ENCODE measurements around the gene GSTT4.
"Not testable (repeated sequence)": the region's sequence is repeated elsewhere in the genome, so short reads cannot be mapped to it uniquely, and the experiment has no call there.

Gene GSTT4

GRCh38 chr22:23952794-23953405, 52.4 kb downstream of the GSTT4 start:
- DNase-seq (ENCODE audit: low spot score) = not testable (repeated sequence)

GRCh38 chr22:23951383-23951782, 53.9 kb downstream of the GSTT4 start:
- DNase-seq (ENCODE audit: low spot score) = not testable (repeated sequence)

GRCh38 chr22:23949764-23950163, 55.5 kb downstream of the GSTT4 start:
- not testable (repeated sequence) for DNase-seq (ENCODE audit: low spot score)

All from kidney capillary endothelial cell (primary cell).